RPMI7951 (cell line): ENCODE data around the gene ZNF479. TPM values are rescaled to one million over a fixed set of nuclear protein-coding genes. Genes with fewer than 3 reads are reported as not detected.
"Not testable (repeated sequence)": the region's sequence is repeated elsewhere in the genome, so short reads cannot be mapped to it uniquely, and the experiment has no call there.

Source experiments
- DNase-seq: peaks from one replicate; pipeline ENCODE4 v3.0.0-alpha.2; 2012; ENCODE audit warnings: low read depth
- total RNA-seq: library from RNA; depleted of rRNA; stranded (reverse); fragments of >200 nt; shearing (Covaris generic); gene quantifications from 2 replicates; pipeline ENCODE4 v1.2.3, GENCODE V29; 2014; rRNA removed

Gene ZNF479
- total RNA-seq: not detected in 2 replicates

- not testable (repeated sequence) for DNase-seq
Observed at GRCh38 chr7:57132336-57132735, at the start of gene ZNF479. ZNF479 (minus strand) TSS chr7:57132436; CDS start chr7:57132324, 112 bp downstream.

- no peak for DNase-seq
Observed at GRCh38 chr7:57182031-57182430, 49.8 kb upstream of the ZNF479 start.

- DNase-seq: no peak
Observed at GRCh38 chr7:57181281-57181680, 49.0 kb upstream of the ZNF479 start.

- no peak for DNase-seq
Observed at GRCh38 chr7:57179776-57180415, 47.7 kb upstream of the ZNF479 start.

GRCh38 chr7:57178768-57179139 is 46.5 kb upstream of the ZNF479 start:
- DNase-seq: no peak

- DNase-seq: no peak
Observed at GRCh38 chr7:57177856-57178767, 45.9 kb upstream of the ZNF479 start.

GRCh38 chr7:57176928-57177635 is 44.8 kb upstream of the ZNF479 start:
- DNase-seq: no peak

GRCh38 chr7:57165285-57165899 is 33.2 kb upstream of the ZNF479 start:
- peak; percentile 2 for DNase-seq

- not testable (repeated sequence) for DNase-seq
Observed at GRCh38 chr7:57120123-57120784, 12.0 kb downstream of the ZNF479 start.
